Stimulated activated CD4-positive, alpha-beta T cell treated with anti-CD3 and anti-CD28 coated beads, TNF-alpha, amount 100 ng/mL, for 4 hours (primary cell): ENCODE measurements around the gene TSC1.

Experiments used
- DNase-seq, 3 experiments: peaks; one replicate each; pipeline ENCODE4 v3.0.0-alpha.2; 2020; ENCODE audit warnings: low read depth in 3 of 3

Gene TSC1

GRCh38 chr9:132888151-132888550 is 56.3 kb downstream of the TSC1 start:
- DNase-seq: no peak

GRCh38 chr9:132887181-132888120 is 57.0 kb downstream of the TSC1 start:
- no peak for DNase-seq

- no peak for DNase-seq
Measured at GRCh38 chr9:132886334-132886725, 58.1 kb downstream of the TSC1 start.

- no peak for DNase-seq
Measured at GRCh38 chr9:132885720-132886333, 58.6 kb downstream of the TSC1 start.

- DNase-seq: no peak
Measured at GRCh38 chr9:132883349-132884294, 60.8 kb downstream of the TSC1 start.

GRCh38 chr9:132882616-132883015 is 61.8 kb downstream of the TSC1 start:
- DNase-seq: no peak

- DNase-seq: no peak
Measured at GRCh38 chr9:132881826-132882225, 62.6 kb downstream of the TSC1 start.

GRCh38 chr9:132880324-132880661 is 64.1 kb downstream of the TSC1 start:
- DNase-seq: no peak

- no peak for DNase-seq
Measured at GRCh38 chr9:132879457-132880323, 64.7 kb downstream of the TSC1 start.

- peak; percentile 2 to 12 (median 9) for DNase-seq
Measured at GRCh38 chr9:132878695-132879456, 65.5 kb downstream of the TSC1 start, which contains the start of gene SPACA9. Gene SPACA9, plus strand, starts transcription at chr9:132878898. Its CDS starts 5,050 bp downstream, at chr9:132883948.

GRCh38 chr9:132877824-132878694 is 66.4 kb downstream of the TSC1 start, which contains the start of gene AK8:
Gene AK8, minus strand, starts transcription at chr9:132878284. Its CDS starts 29 bp downstream, at chr9:132878255.
- DNase-seq: peak; percentile 46 to 67 (median 58)

- no peak for DNase-seq
Measured at GRCh38 chr9:132877458-132877823, 67.0 kb downstream of the TSC1 start.

- DNase-seq: no peak
Measured at GRCh38 chr9:132876849-132877248, 67.6 kb downstream of the TSC1 start.

- DNase-seq: no peak
Measured at GRCh38 chr9:132875159-132875558, 69.3 kb downstream of the TSC1 start.

- no peak for DNase-seq
Measured at GRCh38 chr9:132873403-132873802, 71.0 kb downstream of the TSC1 start.

GRCh38 chr9:132869266-132869665 is 75.2 kb downstream of the TSC1 start:
- DNase-seq: no peak

GRCh38 chr9:132866898-132867297 is 77.5 kb downstream of the TSC1 start:
- no peak for DNase-seq

- DNase-seq: no peak
Measured at GRCh38 chr9:132864691-132865090, 79.7 kb downstream of the TSC1 start.

GRCh38 chr9:132864277-132864676 is 80.1 kb downstream of the TSC1 start:
- DNase-seq: no peak
